H1 (cell line): Measurements from ENCODE around the gene KRTAP5-6. TPM values are rescaled to one million over a fixed set of nuclear protein-coding genes. Genes with fewer than 3 reads are reported as not detected.

Experiments used
- CTCF ChIA-PET: fragments of 300-600 bp; sonication (Branson Sonifier 250); formaldehyde crosslinking; loops from one replicate; lab custom pipeline; 2021; ENCODE audit not compliant: partially characterized antibody; lab: Charles Lee
- POLR2A ChIA-PET: fragments of 300-600 bp; sonication (Branson Sonifier 250); formaldehyde crosslinking; loops from one replicate; lab custom pipeline; 2021; ENCODE audit warnings: inconsistent platforms; ENCODE audit not compliant: partially characterized antibody; lab: Charles Lee
- DNase-seq, 2 experiments: peaks; one replicate each; pipeline versions ENCODE4 v3.0.0 to v3.0.0-alpha.2; 2010 to 2022; ENCODE audit warnings: low spot score in 2 of 2, low read depth in 1 of 2, mixed read lengths in 1 of 2
- FAIRE-seq: peaks from 2 replicates; lab custom pipeline; 2011; peaks lifted over from hg19 to GRCh38; lab: Jason Lieb, UNC
- H2AFZ ChIP-seq: 2 replicates; pipeline ENCODE4 v1.8.1; 2012; ENCODE audit warnings: low read length, inconsistent platforms
- H2AK5ac ChIP-seq: 2 replicates; pipeline ENCODE4 v1.6.1; 2013; ENCODE audit warnings: low read depth, low read length
- H2BK120ac ChIP-seq: replicated peaks from 2 replicates; pipeline ENCODE3; 2013; ENCODE audit warnings: low read depth, low read length, inconsistent platforms
- H2BK12ac ChIP-seq: 2 replicates; pipeline ENCODE4 v1.6.1; 2013; ENCODE audit warnings: low read depth, low read length
- H2BK15ac ChIP-seq: 2 replicates; pipeline ENCODE4 v1.6.1; 2013; ENCODE audit warnings: low read length
- H2BK20ac ChIP-seq: 2 replicates; pipeline ENCODE4 v1.6.1; 2013; ENCODE audit warnings: low read length
- H2BK5ac ChIP-seq: 2 replicates; pipeline ENCODE4 v1.6.1; 2013; ENCODE audit warnings: low read depth, low read length
- H3K14ac ChIP-seq: 2 replicates; pipeline ENCODE4 v1.6.1; 2013; ENCODE audit warnings: inconsistent platforms; ENCODE audit not compliant: insufficient read length
- H3K18ac ChIP-seq: 2 replicates; pipeline ENCODE4 v1.6.1; 2013; ENCODE audit warnings: low read length; ENCODE audit errors: extremely low read depth
- H3K23ac ChIP-seq: 2 replicates; pipeline ENCODE4 v1.6.1; 2013; ENCODE audit warnings: inconsistent platforms; ENCODE audit not compliant: insufficient read length
- H3K23me2 ChIP-seq: 2 replicates; pipeline ENCODE4 v1.6.1; 2013; ENCODE audit warnings: low read depth, low read length
- H3K27ac ChIP-seq: 2 replicates; pipeline ENCODE4 v1.6.1; 2011; ENCODE audit warnings: low read depth, low read length, inconsistent platforms
- H3K27me3 ChIP-seq, 4 experiments: replicated peaks in 1 of 4; 1 replicate in 1 of 4; 2 replicates in 3 of 4; pipeline versions ENCODE4 v1.6.1 to v1.8.1; 2011 to 2013; ENCODE audit warnings: low read length in 3 of 4, mild to moderate bottlenecking in 3 of 4, inconsistent platforms in 2 of 4, mixed read lengths in 2 of 4, moderate library complexity in 1 of 4; ENCODE audit not compliant: control insufficient read depth in 3 of 4, insufficient read depth in 3 of 4; ENCODE audit errors: extremely low read depth in 1 of 4
- H3K36me3 ChIP-seq, 4 experiments: 2 replicates each; pipeline versions ENCODE4 v1.6.1 to v1.8.1; 2011 to 2013; ENCODE audit warnings: mild to moderate bottlenecking in 4 of 4, low read length in 3 of 4, moderate library complexity in 2 of 4, control low read depth in 1 of 4, inconsistent platforms in 1 of 4; ENCODE audit not compliant: insufficient read depth in 4 of 4, control insufficient read depth in 2 of 4
- H3K4ac ChIP-seq: replicated peaks from 2 replicates; pipeline ENCODE3; 2013; ENCODE audit warnings: low read length, low read depth, mixed read lengths, inconsistent platforms; ENCODE audit not compliant: insufficient read length
- H3K4me1 ChIP-seq, 4 experiments: replicated peaks in 1 of 4; 1 replicate in 1 of 4; 2 replicates in 3 of 4; pipeline versions ENCODE4 v1.6.1 to v1.8.1; 2011 to 2013; ENCODE audit warnings: low read length in 3 of 4, inconsistent platforms in 2 of 4, mixed read lengths in 1 of 4; ENCODE audit not compliant: insufficient read depth in 4 of 4, control insufficient read depth in 3 of 4
- H3K4me2 ChIP-seq, 2 experiments: 2 replicates each; pipeline versions ENCODE4 v1.6.1 to v1.8.1; 2011 to 2013; ENCODE audit warnings: low read depth in 2 of 2, low read length in 2 of 2, control low read depth in 1 of 2, inconsistent platforms in 1 of 2, mild to moderate bottlenecking in 1 of 2; ENCODE audit not compliant: insufficient read depth in 1 of 2
- H3K4me3 ChIP-seq, 4 experiments: fragments of 200-600, 300-600 bp in 1 of 4; sonication (generic), shearing (Covaris generic), sonication (Bioruptor Twin) in 1 of 4; 2 replicates each; pipeline versions ENCODE4 v1.5.1 to v1.8.1; 2011 to 2016; ENCODE audit warnings: low read length in 4 of 4, low read depth in 3 of 4, control low read depth in 2 of 4, inconsistent platforms in 2 of 4, mild to moderate bottlenecking in 2 of 4, mixed read lengths in 1 of 4, moderate library complexity in 1 of 4; ENCODE audit not compliant: insufficient read depth in 2 of 4; ENCODE audit errors: extremely low read depth in 1 of 4
- H3K56ac ChIP-seq: replicated peaks from 2 replicates; pipeline ENCODE3; 2013; ENCODE audit warnings: low read depth, mild to moderate bottlenecking, mixed read lengths, low read length, inconsistent platforms; ENCODE audit not compliant: insufficient read length
- H3K79me1 ChIP-seq: 2 replicates; pipeline ENCODE4 v1.6.1; 2013; ENCODE audit warnings: low read depth, low read length, control low read depth
- H3K79me2 ChIP-seq, 2 experiments: 2 replicates each; pipeline versions ENCODE4 v1.6.1 to v1.8.1; 2012 to 2013; ENCODE audit warnings: low read length in 2 of 2, mild to moderate bottlenecking in 2 of 2, inconsistent platforms in 1 of 2; ENCODE audit not compliant: insufficient read depth in 2 of 2, control insufficient read depth in 1 of 2
- H3K9ac ChIP-seq, 4 experiments: replicated peaks in 1 of 4; 1 replicate in 1 of 4; 2 replicates in 3 of 4; pipeline versions ENCODE4 v1.6.1 to v1.8.1; 2011 to 2013; ENCODE audit warnings: low read depth in 3 of 4, low read length in 3 of 4, control low read depth in 2 of 4, mild to moderate bottlenecking in 2 of 4, moderate library complexity in 2 of 4, inconsistent platforms in 1 of 4; ENCODE audit errors: extremely low read depth in 1 of 4
- H3K9me3 ChIP-seq, 2 experiments: 2 replicates each; pipeline versions ENCODE4 v1.6.1 to v1.8.1; 2012 to 2013; ENCODE audit warnings: mild to moderate bottlenecking in 2 of 2, moderate library complexity in 2 of 2, control low read depth in 1 of 2, inconsistent platforms in 1 of 2, low read depth in 1 of 2, low read length in 1 of 2, mixed read lengths in 1 of 2; ENCODE audit not compliant: insufficient read depth in 2 of 2
- H4K20me1 ChIP-seq, 2 experiments: replicated peaks in 1 of 2; 2 replicates each; pipeline versions ENCODE3 to v1.8.1; 2011 to 2013; ENCODE audit warnings: inconsistent platforms in 2 of 2, low read length in 2 of 2, mild to moderate bottlenecking in 1 of 2; ENCODE audit not compliant: insufficient read depth in 2 of 2, control insufficient read depth in 1 of 2
- H4K5ac ChIP-seq: 2 replicates; pipeline ENCODE4 v1.6.1; 2013; ENCODE audit warnings: low read length, low read depth, mixed read lengths, inconsistent platforms; ENCODE audit not compliant: insufficient read length
- H4K8ac ChIP-seq: 2 replicates; pipeline ENCODE4 v1.8.0; 2013; ENCODE audit warnings: mild to moderate bottlenecking, moderate library complexity, low read length, inconsistent platforms; ENCODE audit not compliant: insufficient read depth; ENCODE audit errors: extremely low read depth
- H4K91ac ChIP-seq: replicated peaks from 2 replicates; pipeline ENCODE3; 2013; ENCODE audit warnings: low read length, mixed read lengths, inconsistent platforms; ENCODE audit not compliant: insufficient read length
- CBX8 ChIP-seq: fragments of 300-800, 300-1000 bp; sonication (generic); IDR thresholded peaks from 2 replicates; pipeline ENCODE4 v1.7.1; 2016; ENCODE audit warnings: low read depth, low read length, borderline replicate concordance
- EP300 ChIP-seq, 2 experiments: IDR thresholded peaks; 1 replicate in 1 of 2; 2 replicates in 1 of 2; pipeline ENCODE4 v1.6.1; 2011 to 2012; ENCODE audit warnings: low read depth in 2 of 2, low read length in 2 of 2, mild to moderate bottlenecking in 2 of 2, borderline replicate concordance in 1 of 2, inconsistent platforms in 1 of 2, moderate library complexity in 1 of 2
- EZH2 ChIP-seq: fragments of 200-600 bp; sonication (generic); IDR thresholded peaks from 2 replicates; pipeline ENCODE4 v1.7.1; 2012; ENCODE audit warnings: low read depth, mild to moderate bottlenecking, moderate library complexity, low read length, inconsistent platforms; ENCODE audit not compliant: severe bottlenecking
- HDAC2 ChIP-seq, 2 experiments: fragments of 300-600 bp in 1 of 2; sonication (generic) in 1 of 2; IDR thresholded peaks; 2 replicates each; pipeline ENCODE4 v1.6.1; 2011 to 2012; ENCODE audit warnings: low read depth in 2 of 2, low read length in 2 of 2, mild to moderate bottlenecking in 2 of 2, moderate library complexity in 2 of 2, borderline replicate concordance in 1 of 2, inconsistent platforms in 1 of 2
- SIX5 ChIP-seq: IDR thresholded peaks from 2 replicates; pipeline ENCODE4 v1.6.1; 2011; ENCODE audit warnings: mild to moderate bottlenecking, low read depth, low read length
- TAF7 ChIP-seq: optimal IDR thresholded peaks from 2 replicates; pipeline ENCODE3; 2011; ENCODE audit warnings: low read depth, mild to moderate bottlenecking, inconsistent platforms, low read length, moderate library complexity, borderline replicate concordance
- WGBS, 2 experiments: shearing (Covaris generic) in 1 of 2; methylation state at CpG; one replicate each; pipeline versions ENCODE4 v1.1.6 to v1.1.7; 2013 to 2015; ENCODE audit warnings: low lambda C conversion rate in 2 of 2, mixed read lengths in 2 of 2, inconsistent platforms in 1 of 2, low coverage in 1 of 2, missing lambda C conversion rate in 1 of 2; ENCODE audit not compliant: insufficient replicate concordance in 2 of 2, insufficient coverage in 1 of 2, insufficient read length in 1 of 2; ENCODE audit errors: extremely low coverage in 1 of 2, missing lambda C conversion rate in 1 of 2; 5-methylcytosine and 5-hydroxymethylcytosine counted together
- polyA plus RNA-seq, 7 experiments: library from polyadenylated mRNA; depleted of rRNA in 3 of 7; stranded (reverse) in 5 of 7; unstranded in 2 of 7; fragments of >200 nt in 5 of 7; fragments of 200-250 nt in 2 of 7; gene quantifications; 1 replicate in 5 of 7; 2 replicates in 1 of 7; 4 replicates in 1 of 7; pipeline versions ENCODE4 v1.2.1 to v1.2.3, GENCODE V29; 2011 to 2013; ENCODE audit warnings: missing spikeins in 2 of 7, mixed read lengths in 2 of 7
- total RNA-seq: library from RNA; stranded (reverse); fragmentation: NEBNext Ultra II Directional; extraction: Animal tissue kit (Norgen Biotek cat#: 25700); gene quantifications from 2 replicates; pipeline ENCODE4 v1.2.1, GENCODE V29; 2021

Gene KRTAP5-6
- total and polyA plus RNA-seq, 2 of the 8 experiments (the other 6 are each of a cell fraction or from before 2014, with no cell fraction given), result not detected

GRCh38 chr11:1717745-1718144 is 20.8 kb downstream of the KRTAP5-6 start:
- DNase-seq (no peak), FAIRE-seq (no peak)
- CTCF ChIA-PET, result interaction anchor here (0.6 to 1.4 kb wide), 6 partner anchors 40 to 319 kb away, joined by 3 to 5 read pairs (median 4); no protein-coding TSS in a partner anchor
- H3K27me3 ChIP-seq, result no peaks in the 10 kb centered on the region; a peak in 1 of 7 replicates
- H3K23ac ChIP-seq, result no peak overlapping the region
- H3K79me1 ChIP-seq, result no peaks in the 10 kb centered on the region
- H4K8ac ChIP-seq, result no peak overlapping the region
- H3K4me3 ChIP-seq, result no peak overlapping the region
- no peak overlapping the region for H2BK12ac ChIP-seq
- no peak overlapping the region for H2AFZ ChIP-seq
- POLR2A ChIA-PET, result no interaction called here
- H4K5ac ChIP-seq, result no peak overlapping the region
- no peak overlapping the region for H2BK120ac ChIP-seq
- H3K9ac ChIP-seq, result no peak overlapping the region
- peaks cover 0 to 1% of the 10 kb centered on the region in 2 experiments for H4K20me1 ChIP-seq
- H2AK5ac ChIP-seq, result no peak overlapping the region
- H2BK5ac ChIP-seq, result no peak overlapping the region
- no peaks in the 10 kb centered on the region for H3K9me3 ChIP-seq
- no peak overlapping the region for H3K27ac ChIP-seq
- 95% methylated on average over 8 of the region's 8 CpGs; no CpG with 5 or more reads in 1 of the 2 experiments for WGBS, 2 experiments
- H3K4me1 ChIP-seq, result no peaks in the 10 kb centered on the region
- H3K79me2 ChIP-seq, result no peaks in the 10 kb centered on the region
- H2BK15ac ChIP-seq, result no peak overlapping the region
- no peak overlapping the region for H3K14ac ChIP-seq
- H3K4me2 ChIP-seq, result no peak overlapping the region
- H3K56ac ChIP-seq, result no peak overlapping the region
- TF ChIP-seq TAF7 (no peak), EZH2 (no peak), EP300 (IDR thresholded peaks at IDR 0.05; ENCODE audit: borderline replicate concordance in 1 of 2, low read depth in 2 of 2, low read length in 2 of 2) (no peak), SIX5 (no peak), HDAC2 (IDR thresholded peaks at IDR 0.05; ENCODE audit: borderline replicate concordance in 1 of 2, low read depth in 2 of 2, low read length in 2 of 2) (no peak), CBX8 (no peak)
- TF ChIP-seq, all 59 proteins: peak for 0
- H2BK20ac ChIP-seq, result no peak overlapping the region
- H3K36me3 ChIP-seq, result no peaks in the 10 kb centered on the region
- H3K23me2 ChIP-seq, result no peaks in the 10 kb centered on the region
- H3K18ac ChIP-seq, result no peak overlapping the region
- H4K91ac ChIP-seq, result no peak overlapping the region
- no peak overlapping the region for H3K4ac ChIP-seq
